GM12865 (cell line): ENCODE measurements around the gene ST3GAL4.

Experiments
- DNase-seq: peaks from one replicate; pipeline ENCODE4 v3.0.0; 2010; ENCODE audit warnings: low read depth
- H3K4me3 ChIP-seq: 2 replicates; pipeline ENCODE4 v1.5.1; 2011; ENCODE audit warnings: mild to moderate bottlenecking, low read depth, low read length, control low read depth
- TF ChIP-seq, protein P1 (sequence below): IDR thresholded peaks from 2 replicates; pipeline ENCODE4 v1.5.1; 2011; ENCODE audit warnings: low read length, control low read depth, low read depth, inconsistent platforms; ENCODE audit not compliant: insufficient read depth; ENCODE audit errors: missing control alignments

The ST3GAL4 gene

DNA sequence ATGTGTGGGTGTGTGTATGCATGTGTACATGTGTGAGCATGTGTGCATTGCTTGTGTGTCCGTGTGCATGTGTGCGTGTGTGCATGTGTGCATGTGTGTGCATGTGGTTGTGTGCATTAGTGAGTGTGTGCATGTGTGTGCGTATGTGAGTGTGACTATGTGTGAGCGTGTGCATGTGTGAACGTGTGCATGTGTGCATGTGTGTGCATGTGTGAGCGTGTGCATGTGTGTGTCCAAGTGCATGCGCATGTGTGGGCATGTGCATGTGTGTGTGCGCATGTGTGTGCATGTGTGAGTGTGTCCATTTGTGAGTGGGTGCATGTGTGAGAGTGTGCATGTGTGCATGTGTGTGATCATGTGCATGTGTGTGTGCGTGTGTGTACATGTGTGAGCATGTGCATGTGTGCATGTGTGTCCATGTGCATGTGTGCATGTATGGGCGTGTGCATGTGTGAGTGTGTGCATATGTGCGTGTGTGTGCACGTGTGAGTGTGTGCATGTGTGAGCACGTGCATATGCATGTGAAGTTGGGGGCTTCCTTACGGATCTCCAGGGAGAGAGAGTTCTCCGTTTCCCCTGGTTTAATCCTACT is 95.8 kb downstream of the ST3GAL4 start:
- no peak overlapping the region for H3K4me3 ChIP-seq
- TF ChIP-seq, protein P1, sequence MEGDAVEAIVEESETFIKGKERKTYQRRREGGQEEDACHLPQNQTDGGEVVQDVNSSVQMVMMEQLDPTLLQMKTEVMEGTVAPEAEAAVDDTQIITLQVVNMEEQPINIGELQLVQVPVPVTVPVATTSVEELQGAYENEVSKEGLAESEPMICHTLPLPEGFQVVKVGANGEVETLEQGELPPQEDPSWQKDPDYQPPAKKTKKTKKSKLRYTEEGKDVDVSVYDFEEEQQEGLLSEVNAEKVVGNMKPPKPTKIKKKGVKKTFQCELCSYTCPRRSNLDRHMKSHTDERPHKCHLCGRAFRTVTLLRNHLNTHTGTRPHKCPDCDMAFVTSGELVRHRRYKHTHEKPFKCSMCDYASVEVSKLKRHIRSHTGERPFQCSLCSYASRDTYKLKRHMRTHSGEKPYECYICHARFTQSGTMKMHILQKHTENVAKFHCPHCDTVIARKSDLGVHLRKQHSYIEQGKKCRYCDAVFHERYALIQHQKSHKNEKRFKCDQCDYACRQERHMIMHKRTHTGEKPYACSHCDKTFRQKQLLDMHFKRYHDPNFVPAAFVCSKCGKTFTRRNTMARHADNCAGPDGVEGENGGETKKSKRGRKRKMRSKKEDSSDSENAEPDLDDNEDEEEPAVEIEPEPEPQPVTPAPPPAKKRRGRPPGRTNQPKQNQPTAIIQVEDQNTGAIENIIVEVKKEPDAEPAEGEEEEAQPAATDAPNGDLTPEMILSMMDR, result no peak
- no peak for DNase-seq

DNA sequence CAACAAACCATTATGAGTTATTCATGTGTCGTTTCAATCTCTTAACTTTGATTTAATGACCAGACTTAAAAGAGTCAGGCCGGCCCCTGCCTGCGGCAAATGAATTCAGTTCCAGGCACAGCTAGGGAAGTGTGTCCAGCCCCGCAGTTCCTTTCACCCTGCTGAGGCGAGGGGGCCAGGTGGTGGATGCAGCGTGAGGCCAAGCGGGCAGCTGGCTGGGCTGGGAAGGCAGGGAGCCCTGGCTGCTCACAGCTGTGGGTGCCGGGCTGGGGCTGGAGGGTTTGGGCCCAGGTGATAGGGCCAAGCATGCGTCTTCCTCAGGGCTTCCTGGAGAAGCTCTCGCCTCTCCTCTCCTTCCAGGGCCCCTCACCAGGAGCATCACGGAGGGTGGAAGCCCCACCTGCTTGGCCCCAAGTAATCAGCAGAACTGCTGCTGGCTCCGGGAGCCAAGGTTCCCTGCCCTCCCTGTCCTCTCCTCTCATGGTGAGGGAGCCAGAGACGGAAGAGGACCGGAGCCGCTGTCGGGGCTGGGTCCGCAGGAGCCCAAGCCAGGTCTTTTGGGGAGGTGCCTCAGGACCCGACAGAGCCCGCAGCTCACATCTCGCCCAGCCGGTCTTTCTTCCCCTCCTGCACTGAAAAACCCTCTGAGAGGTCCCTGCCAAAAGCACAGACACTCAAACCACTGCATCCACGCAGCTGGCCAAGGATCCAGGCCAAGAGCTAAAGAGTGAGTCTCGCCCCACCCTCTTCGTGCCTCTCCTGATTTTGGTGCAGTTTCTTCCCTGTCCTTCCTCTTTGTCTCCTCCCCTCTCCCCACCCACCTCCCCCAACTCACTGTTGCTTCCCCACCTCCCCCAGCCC is 97.0 kb downstream of the ST3GAL4 start:
- DNase-seq, result no peak
- H3K4me3 ChIP-seq, result no peak overlapping the region
- TF ChIP-seq, protein P1, result no peak

DNA sequence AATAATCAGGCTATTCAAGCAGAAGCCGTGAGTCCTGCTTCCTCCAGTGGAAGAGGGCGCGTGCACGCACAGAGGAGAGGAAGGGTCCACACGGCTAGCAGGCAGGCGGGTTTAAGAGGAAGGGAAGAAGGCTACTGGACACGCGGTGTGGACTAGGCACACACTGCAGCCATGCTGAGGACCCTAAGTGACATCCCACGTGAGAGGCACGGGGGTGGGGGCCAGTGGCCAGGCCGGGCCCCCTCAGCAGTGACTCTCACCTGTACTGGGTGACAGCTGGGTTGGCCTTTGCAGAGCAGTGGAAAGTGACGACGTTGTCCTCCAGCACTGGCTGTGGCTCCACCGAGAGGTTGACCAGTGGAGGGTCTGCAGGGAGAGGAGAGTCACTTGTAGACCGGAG is 100.6 kb downstream of the ST3GAL4 start:
- H3K4me3 ChIP-seq, result no peak overlapping the region
- TF ChIP-seq, protein P1, result no peak
- no peak for DNase-seq

DNA sequence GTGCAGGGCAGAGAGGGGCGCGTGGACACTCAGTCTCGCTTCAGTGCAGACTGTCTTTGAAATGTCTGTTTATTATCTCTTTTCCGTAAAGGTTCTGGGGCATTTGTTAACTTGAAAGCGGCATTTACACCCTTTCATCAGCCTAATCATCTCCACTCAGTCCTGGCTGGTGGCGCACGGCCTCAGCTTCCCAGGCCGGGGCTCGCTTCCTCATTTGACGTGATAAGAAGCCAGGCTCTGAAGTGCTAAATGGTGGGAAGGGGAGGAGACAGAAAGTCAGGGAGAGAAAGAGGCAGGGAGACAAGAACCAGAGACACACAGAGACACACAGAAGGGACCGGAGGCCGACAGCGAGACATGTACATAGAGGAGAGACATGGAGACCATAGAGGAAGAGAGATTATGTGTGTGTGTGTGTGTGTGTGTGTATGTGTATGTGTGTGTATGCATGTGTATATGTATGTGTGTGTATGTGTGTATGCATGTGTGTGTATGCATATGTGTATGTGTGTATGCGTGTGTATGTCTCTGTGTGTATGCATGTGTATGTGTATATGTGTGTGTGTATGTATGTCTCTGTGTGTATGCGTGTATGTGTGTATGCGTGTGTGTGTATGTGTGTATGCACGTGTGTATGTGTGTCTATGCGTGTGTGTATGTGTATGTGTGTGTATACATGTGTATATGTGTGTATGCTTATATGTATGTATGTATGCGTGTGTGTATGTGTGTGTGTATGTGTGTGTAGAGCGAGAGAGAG is 101.5 kb downstream of the ST3GAL4 start:
- TF ChIP-seq, protein P1, result no peak
- DNase-seq, result no peak
- H3K4me3 ChIP-seq, result no peak overlapping the region

DNA sequence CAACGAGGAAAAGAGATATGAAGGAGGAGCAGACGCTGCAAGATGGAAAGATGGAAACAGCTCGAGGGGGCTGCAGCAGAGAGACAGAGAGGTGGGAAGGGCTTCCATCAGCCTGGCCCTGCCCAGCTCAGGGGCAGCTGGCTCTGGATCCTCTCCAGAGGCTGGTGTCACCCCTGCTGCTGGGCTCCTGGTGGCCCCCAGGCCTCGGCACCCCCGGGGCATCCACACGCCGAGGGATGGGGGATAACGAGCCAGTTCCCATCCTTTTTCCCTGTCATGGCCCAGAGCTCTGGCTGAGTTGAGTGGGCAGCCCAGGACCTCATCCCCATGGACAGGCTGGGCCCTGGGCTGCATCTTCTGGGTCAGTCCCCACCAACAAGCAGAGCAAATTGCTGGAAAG is 102.3 kb downstream of the ST3GAL4 start:
- no peak overlapping the region for H3K4me3 ChIP-seq
- DNase-seq, result no peak
- TF ChIP-seq, protein P1, result no peak

DNA sequence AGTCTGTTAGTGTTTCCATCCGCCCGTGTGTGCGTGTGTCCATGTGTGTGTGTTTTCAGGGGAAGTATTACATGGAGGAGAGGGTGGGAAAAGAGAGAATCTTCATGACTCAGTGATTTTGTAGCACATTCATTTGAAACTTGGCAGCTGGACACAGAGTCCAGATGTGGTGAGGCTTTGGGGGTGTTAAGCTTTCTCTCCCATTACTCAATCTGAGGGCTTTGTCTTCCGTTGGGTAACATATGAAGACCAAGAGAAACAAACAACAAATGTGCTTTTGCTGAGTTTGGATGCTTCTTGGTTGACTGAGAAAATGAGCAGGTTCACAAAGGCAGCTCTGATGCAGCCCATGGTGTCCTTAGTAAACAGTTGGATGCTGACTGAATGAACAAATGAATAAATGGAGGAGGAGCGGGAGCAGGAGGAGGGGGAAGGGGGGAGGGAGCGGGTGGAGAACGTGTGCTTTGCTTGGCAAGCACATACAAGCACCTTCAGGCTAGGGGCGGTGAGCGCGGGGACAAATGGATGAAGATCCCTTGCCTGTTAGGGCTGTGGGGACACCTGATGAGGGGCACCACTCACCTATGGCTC is 104.3 kb downstream of the ST3GAL4 start:
- no peak overlapping the region for H3K4me3 ChIP-seq
- no peak for DNase-seq
- TF ChIP-seq, protein P1, result no peak
